Testis (tissue), 3 donors: ENCODE measurements around the gene CBFA2T2. TPM values are rescaled to one million over a fixed set of nuclear protein-coding genes. Genes with fewer than 3 reads are reported as not detected.
A peak's percentile ranks its signal among the peaks of the same experiment; 100 is the strongest.

Experiments
- DNase-seq: peaks from one replicate; pipeline ENCODE4 v3.0.0-alpha.2; 2019
- H3K27ac ChIP-seq, 2 donors: fragments of 200-600 bp; sonication (generic); one replicate each; pipeline ENCODE4 v1.5.1; 2019
- H3K27me3 ChIP-seq: fragments of 200-600 bp; sonication (generic); one replicate; pipeline ENCODE4 v1.5.1; 2019
- H3K36me3 ChIP-seq: fragments of 200-600 bp; sonication (generic); one replicate; pipeline ENCODE4 v1.5.1; 2017; ENCODE audit warnings: low read depth; ENCODE audit errors: missing control alignments
- H3K4me1 ChIP-seq: fragments of 200-600 bp; sonication (generic); one replicate; pipeline ENCODE4 v1.5.1; 2019
- H3K4me3 ChIP-seq, 2 donors: fragments of 200-600 bp; sonication (generic); one replicate each; pipeline ENCODE4 v1.5.1; 2017 to 2019
- H3K9me3 ChIP-seq: fragments of 200-600 bp; sonication (generic); one replicate; pipeline ENCODE4 v1.5.1; 2017
- CTCF ChIP-seq, 3 experiments: fragments of 450-650 bp in 2 of 3; fragments of 200-600 bp in 1 of 3; sonication (generic) in 1 of 3; IDR thresholded peaks; one replicate each; pipeline ENCODE4 v1.5.1; 2016 to 2019; ENCODE audit warnings: antibody characterized with exemption in 3 of 3, mild to moderate bottlenecking in 2 of 3, moderate library complexity in 1 of 3
- POLR2A ChIP-seq: fragments of 450-650 bp; IDR thresholded peaks from one replicate; pipeline ENCODE4 v1.6.1; 2017; ENCODE audit warnings: antibody characterized with exemption, mild to moderate bottlenecking, moderate library complexity
- WGBS, 2 donors: methylation state at CpG; one replicate each; pipeline ENCODE4 v1.1.5; 2018; 5-methylcytosine and 5-hydroxymethylcytosine counted together
- intact Hi-C: fragments of 100-400 bp; cut with DNase I; formaldehyde crosslinking; loops from one replicate; pipeline ENCODE4 v1.15.1; 2023; ENCODE audit warnings: low total_unique reads
- polyA plus RNA-seq: library from polyadenylated mRNA; stranded (reverse); fragments of 350-450 nt; fragmentation: Illumina TruSeq; extraction: RNeasy Lipid Tissue Mini Kit (QIAGEN cat#74804); gene quantifications from one replicate; pipeline ENCODE4 v1.2.3, GENCODE V29; 2014; ENCODE audit warnings: low read depth, low replicate concordance; ENCODE audit not compliant: insufficient read depth
- total RNA-seq, 2 donors: library from RNA; depleted of rRNA; stranded (reverse); fragments of >200 nt; gene quantifications; one replicate each; pipeline ENCODE4 v1.2.3, GENCODE V29; 2016

CBFA2T2 gene
- total and polyA plus RNA-seq, 3 donors from 2014 or later: 25.2 to 39.2 (median 33.1) TPM

GRCh38 chr20:33673410-33674293 is 183.8 kb downstream of the CBFA2T2 start:
- peak overlapping the region; percentile 85 to 92 for H3K27ac ChIP-seq
- 0 to 5% methylated on average over 14 to 29 of the region's 29 CpGs for WGBS, 2 donors
- no peaks in the 10 kb centered on the region for H3K36me3 ChIP-seq
- no peak for DNase-seq
- peaks cover 43% of the 10 kb centered on the region for H3K4me1 ChIP-seq
- intact Hi-C loops: no loop called here
- H3K9me3 ChIP-seq: no peaks in the 10 kb centered on the region
- H3K4me3 ChIP-seq: peak overlapping the region; percentile 77 to 86
- no peak for TF ChIP-seq POLR2A
- TF ChIP-seq CTCF (IDR thresholded peaks at IDR 0.05): no peak
- no peaks in the 10 kb centered on the region for H3K27me3 ChIP-seq

GRCh38 chr20:33674294-33675135 is 184.6 kb downstream of the CBFA2T2 start, which contains the start of gene NECAB3:
TSS of gene NECAB3 (minus strand) at chr20:33674428. CDS start at chr20:33674352, 76 bp downstream.
- H3K27me3 ChIP-seq: no peaks in the 10 kb centered on the region
- H3K4me3 ChIP-seq: peak within 1 kb of the TSS; percentile 77 to 86
- 1 to 2% methylated on average over 7 to 21 of the region's 73 CpGs for WGBS, 2 donors
- peaks cover 43% of the 10 kb centered on the region for H3K4me1 ChIP-seq
- intact Hi-C loops: no loop called here
- no peaks in the 10 kb centered on the region for H3K9me3 ChIP-seq
- TF ChIP-seq CTCF (IDR thresholded peaks at IDR 0.05): no peak
- TF ChIP-seq POLR2A: no peak
- DNase-seq: peak; percentile 89
- no peaks in the 10 kb centered on the region for H3K36me3 ChIP-seq
- peak within 1 kb of the TSS; percentile 92 to 97 for H3K27ac ChIP-seq

- TF ChIP-seq POLR2A (no peak), CTCF (IDR thresholded peaks at IDR 0.05) (no peak)
- intact Hi-C loops: no loop called here
- Histone ChIP-seq H3K27ac (peak overlapping the region; percentile 92 to 97), H3K4me1 (peaks cover 43% of the 10 kb centered on the region), H3K36me3 (no peaks in the 10 kb centered on the region), H3K4me3 (peak overlapping the region; percentile 77 to 86), H3K9me3 (no peaks in the 10 kb centered on the region), H3K27me3 (no peaks in the 10 kb centered on the region)
- WGBS, 2 donors: 9 to 15% methylated on average over 16 of the region's 16 CpGs
- peak; percentile 82 for DNase-seq
Measured at GRCh38 chr20:33675136-33675959, 185.5 kb downstream of the CBFA2T2 start.

GRCh38 chr20:33676121-33676520 is 186.2 kb downstream of the CBFA2T2 start:
- Histone ChIP-seq H3K27me3 (no peaks in the 10 kb centered on the region), H3K9me3 (no peaks in the 10 kb centered on the region), H3K4me1 (peaks cover 43% of the 10 kb centered on the region), H3K4me3 (no peak overlapping the region), H3K27ac (peak overlapping the region; percentile 92 to 97), H3K36me3 (no peaks in the 10 kb centered on the region)
- intact Hi-C loops: no loop called here
- 72 to 73% methylated on average over 6 to 11 of the region's 11 CpGs for WGBS, 2 donors
- no peak for DNase-seq
- TF ChIP-seq POLR2A (no peak), CTCF (IDR thresholded peaks at IDR 0.05) (no peak)
